ENCODE data around the gene CLEC16A. TPM values are rescaled to one million over a fixed set of nuclear protein-coding genes. Genes with fewer than 3 reads are reported as not detected.

The CLEC16A gene
- total and polyA plus RNA-seq, 9 of the 15 experiments (the other 6 are each of a cell fraction or from before 2014, with no cell fraction given), result 1.00 to 22.3 (median 10.0) TPM

DNA sequence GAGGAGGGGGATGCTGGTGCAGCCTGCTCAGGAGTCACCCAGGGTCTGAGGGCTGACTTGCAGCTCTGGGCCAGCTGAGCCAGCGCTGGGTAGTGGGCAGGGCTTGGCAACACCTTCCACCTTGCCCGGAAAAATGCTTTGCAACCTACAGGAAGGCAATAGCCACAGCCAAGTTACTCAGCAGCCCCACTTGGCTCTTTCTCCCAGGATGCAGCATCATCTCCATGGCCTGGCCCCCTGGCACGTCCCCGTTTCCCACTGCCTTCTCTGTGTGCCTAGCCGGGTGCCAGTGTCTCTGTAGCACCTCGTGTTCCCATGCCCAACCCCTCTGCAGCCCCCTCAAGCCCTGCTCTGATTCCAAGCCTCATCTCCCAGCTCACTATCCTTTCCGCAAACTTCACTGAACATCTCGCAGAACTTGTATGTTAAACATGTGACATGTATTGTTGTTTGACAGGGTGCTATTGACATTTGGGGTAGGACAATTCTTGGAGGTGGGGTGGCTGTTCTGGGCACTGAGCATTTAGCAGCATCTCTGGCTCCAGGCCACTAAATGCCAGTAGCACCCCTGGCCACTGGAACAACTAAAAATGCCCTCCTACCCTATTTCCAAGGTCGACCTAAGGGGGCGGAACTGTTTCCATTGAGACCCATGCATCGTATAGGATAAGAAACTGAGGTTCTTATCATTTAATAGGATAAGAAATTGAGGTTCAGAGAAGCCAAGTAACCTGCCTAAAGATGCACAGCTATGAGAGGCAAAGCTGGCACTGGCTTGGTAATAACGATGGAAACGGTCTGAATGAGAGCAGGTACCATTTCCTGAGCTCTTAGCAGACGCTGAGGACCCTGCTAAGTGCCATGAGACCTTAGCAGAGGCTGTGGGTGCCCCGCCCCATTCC, 14.3 kb upstream of the CLEC16A start:
- H3K4me1 ChIP-seq (replicated peaks in 1 of 2; ENCODE audit: control insufficient read depth in 2 of 2, insufficient read depth in 2 of 2, low read length in 2 of 2), result no peaks in the 10 kb centered on the region
- no peaks in the 10 kb centered on the region for H3K27me3 ChIP-seq (ENCODE audit: control insufficient read depth in 2 of 2, insufficient read depth in 2 of 2, low read length in 2 of 2)
- FAIRE-seq (no peak), ATAC-seq (no peak), DNase-seq (ENCODE audit: extremely low read depth in 1 of 4, low spot score in 3 of 4) (no peak)
- H3K4me2 ChIP-seq (ENCODE audit: insufficient read depth, low read length), result no peak overlapping the region
- BruUV-seq (replicated peaks), result no TSS peak
- H3K9me3 ChIP-seq (replicated peaks; ENCODE audit: control insufficient read depth, insufficient read depth, low read depth, low read length), result no peaks in the 10 kb centered on the region
- peaks cover 21% of the 10 kb centered on the region; the same call in 1 of the 2 replicates for H4K20me1 ChIP-seq (replicated peaks; ENCODE audit: control insufficient read depth, insufficient read depth, low read length)
- TF ChIP-seq ZNF785 (CRISPR knock-in tag; IDR thresholded peaks at IDR 0.05) (no peak), ZFP36 (IDR thresholded peaks at IDR 0.05; ENCODE audit: low read depth, low read length, partially characterized antibody) (peak; percentile 68), ZNF696 (CRISPR knock-in tag; conservative IDR thresholded peaks at IDR 0.05) (no peak), RBM25 (IDR thresholded peaks at IDR 0.05; ENCODE audit: low read depth, low read length, severe bottlenecking) (peak; percentile 56), RUNX1 (IDR thresholded peaks at IDR 0.05; ENCODE audit: low read depth) (no peak), GATAD2A (IDR thresholded peaks at IDR 0.05) (no peak), NFIX (CRISPR knock-in tag; IDR thresholded peaks at IDR 0.05; ENCODE audit: low read depth) (no peak), ARID2 (IDR thresholded peaks at IDR 0.05) (no peak), ZNF184 (CRISPR knock-in tag; IDR thresholded peaks at IDR 0.05) (no peak)
- TF ChIP-seq, protein P1, sequence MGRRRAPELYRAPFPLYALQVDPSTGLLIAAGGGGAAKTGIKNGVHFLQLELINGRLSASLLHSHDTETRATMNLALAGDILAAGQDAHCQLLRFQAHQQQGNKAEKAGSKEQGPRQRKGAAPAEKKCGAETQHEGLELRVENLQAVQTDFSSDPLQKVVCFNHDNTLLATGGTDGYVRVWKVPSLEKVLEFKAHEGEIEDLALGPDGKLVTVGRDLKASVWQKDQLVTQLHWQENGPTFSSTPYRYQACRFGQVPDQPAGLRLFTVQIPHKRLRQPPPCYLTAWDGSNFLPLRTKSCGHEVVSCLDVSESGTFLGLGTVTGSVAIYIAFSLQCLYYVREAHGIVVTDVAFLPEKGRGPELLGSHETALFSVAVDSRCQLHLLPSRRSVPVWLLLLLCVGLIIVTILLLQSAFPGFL (CRISPR knock-in tag; IDR thresholded peaks at IDR 0.05), result no peak
- H3K36me3 ChIP-seq (ENCODE audit: control insufficient read depth, insufficient read depth, low read length), result peaks cover 45% of the 10 kb centered on the region
- intact Hi-C loops (cut with micrococcal nuclease) (no loop called here), in situ Hi-C loops (cut with MboI) (loop anchor here (10.0 kb wide), 1 partner anchor 675 kb away; no protein-coding TSS in a partner anchor)
- H3K27ac ChIP-seq (ENCODE audit: extremely low read depth, low read depth, low read length), result no peak overlapping the region
- H3K9ac ChIP-seq (ENCODE audit: insufficient read depth in 1 of 2, low read depth in 2 of 2, low read length in 2 of 2), result peak overlapping the region in 1 of 2 experiments; percentile 50; a peak in 1 of 4 replicates
- peaks cover 7% of the 10 kb centered on the region; the same call in 1 of the 3 replicates for H3K79me2 ChIP-seq (ENCODE audit: control insufficient read depth, insufficient read depth, low read length)
- WGBS (ENCODE audit: insufficient coverage, low coverage, missing lambda C conversion rate), result 82% methylated on average over 15 of the region's 15 CpGs
- ChIA-PET CTCF (ENCODE audit: low intra/inter-chr PET ratio) (no interaction called here), POLR2A (interaction anchor here (0.6 kb wide), 1 partner anchor 372 kb away, joined by 3 read pairs; no protein-coding TSS in a partner anchor)
- H3K9me1 ChIP-seq (ENCODE audit: control insufficient read depth, insufficient read depth, low read length), result no peaks in the 10 kb centered on the region
- H2AFZ ChIP-seq (ENCODE audit: low read depth, low read length), result no peak overlapping the region
- H3K4me3 ChIP-seq, result no peak overlapping the region

Data from K562 (cell line).